UCSD-AML1 (cell line): ENCODE measurements around the gene PARD6G.
"Not testable (repeated sequence)": the region's sequence is repeated elsewhere in the genome, so short reads cannot be mapped to it uniquely, and the experiment has no call there.

Source experiments
- DNase-seq: peaks from one replicate; lab custom pipeline; 2025; ENCODE audit not compliant: unreplicated experiment; lab: John Stamatoyannopoulos, UW

PARD6G gene

DNA sequence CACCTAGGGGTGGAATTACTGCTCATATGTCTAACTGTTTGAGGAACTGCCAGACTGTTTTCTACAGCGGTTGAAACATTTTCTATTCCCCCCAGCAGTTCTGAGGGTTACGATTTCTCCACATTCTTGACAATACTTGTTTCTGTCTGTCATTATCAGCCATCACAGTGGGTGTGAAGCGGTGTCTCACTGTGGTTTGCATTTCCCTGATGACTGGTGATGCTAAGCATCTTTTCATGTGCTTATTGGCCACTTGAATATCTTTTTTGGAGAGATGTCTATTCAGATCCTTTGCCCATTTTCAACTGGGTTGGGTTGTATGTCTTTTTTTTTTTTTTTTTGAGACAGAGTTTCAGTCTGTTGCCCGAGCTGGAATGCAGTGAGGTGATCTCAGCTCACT is 75.3 kb downstream of the PARD6G start:
- no peak for DNase-seq

DNA sequence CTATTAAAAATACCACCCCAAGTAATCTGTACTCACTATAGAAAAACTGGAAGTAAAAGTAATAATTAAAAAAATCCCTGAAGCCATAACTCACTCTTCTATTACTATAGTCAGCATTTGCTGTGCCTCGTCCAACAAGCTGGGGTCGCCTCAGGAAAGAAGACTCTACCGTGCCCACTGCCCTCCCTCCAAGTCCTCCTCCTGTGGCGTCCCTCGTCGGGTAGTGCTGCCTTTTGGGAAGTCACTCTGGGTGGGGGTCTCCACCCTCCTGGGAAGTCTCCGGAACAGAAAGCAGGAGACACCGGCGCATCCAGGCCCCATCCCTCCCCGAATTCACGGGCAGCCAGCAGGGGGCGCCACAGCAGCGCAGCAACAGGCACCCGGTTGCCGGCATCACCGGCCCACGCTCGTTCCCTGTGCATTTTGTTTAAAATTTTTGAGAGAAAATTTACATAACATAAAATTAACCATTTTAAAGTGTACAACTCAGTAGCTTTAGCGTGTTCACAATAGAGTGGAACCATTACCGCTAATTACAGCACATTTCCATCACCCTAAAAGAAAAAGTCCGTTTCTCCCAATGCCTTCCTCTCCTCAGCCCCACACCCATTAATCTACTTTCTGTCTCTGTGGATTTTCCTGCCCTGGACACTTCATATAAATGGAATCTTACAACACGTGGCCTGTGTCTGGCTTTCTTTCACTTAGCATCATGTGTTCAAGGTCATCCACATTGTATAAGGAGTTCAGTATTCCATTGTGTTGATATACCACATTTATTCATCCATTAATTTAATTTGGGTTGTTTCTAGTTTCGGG is 76.1 kb downstream of the PARD6G start:
- peak; percentile 25 for DNase-seq

DNA sequence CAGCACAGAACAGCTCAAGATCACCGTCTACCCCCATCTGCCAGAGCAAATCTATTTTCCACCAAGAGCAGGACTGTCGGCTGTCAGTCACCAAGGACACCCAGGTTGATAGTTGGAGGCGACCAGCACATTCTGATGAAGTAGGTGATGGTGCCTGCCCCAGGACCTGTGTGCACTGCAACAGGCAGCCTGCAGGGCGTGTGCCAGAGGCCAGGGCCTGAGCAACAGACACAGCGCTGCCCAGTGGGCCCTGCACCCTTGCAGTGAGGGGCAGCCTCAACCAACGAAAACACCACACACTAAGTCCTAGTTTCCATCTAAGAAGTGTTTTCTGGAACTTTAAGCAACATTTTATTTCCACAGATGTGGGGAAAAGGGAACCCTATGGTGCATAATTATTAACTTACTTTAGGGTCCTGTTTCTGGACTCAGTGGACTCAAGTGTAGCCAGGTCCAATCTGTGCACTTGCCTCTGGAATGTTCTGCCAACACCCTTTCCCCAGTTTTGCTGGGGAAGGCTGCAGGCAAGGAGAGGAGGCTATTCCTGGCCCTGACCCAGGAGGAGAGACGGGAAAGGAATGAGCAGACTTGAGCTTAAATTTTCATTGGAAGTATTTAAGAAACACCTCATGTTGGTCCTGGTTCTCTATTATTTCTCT is 76.8 kb downstream of the PARD6G start:
- no peak for DNase-seq

DNA sequence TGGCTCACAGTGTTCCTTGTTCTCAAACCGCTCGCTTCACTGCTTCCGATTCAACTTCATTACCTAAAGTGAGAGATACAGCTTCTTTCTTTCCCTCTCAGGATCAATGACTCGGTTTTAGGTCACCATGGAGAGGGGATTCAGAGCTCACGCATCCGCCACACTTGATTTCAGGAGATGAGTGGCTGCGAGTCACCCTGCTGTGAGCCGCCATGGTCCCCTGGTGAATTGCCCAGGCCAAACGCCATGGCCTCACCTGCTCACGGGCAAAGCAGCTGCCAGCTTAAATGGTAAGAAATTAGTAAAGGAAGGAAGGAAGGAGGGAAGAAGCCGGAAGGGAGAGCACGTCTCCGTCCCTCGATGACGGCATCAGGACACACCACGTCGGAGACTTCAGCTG is 77.7 kb downstream of the PARD6G start:
- DNase-seq, result no peak

DNA sequence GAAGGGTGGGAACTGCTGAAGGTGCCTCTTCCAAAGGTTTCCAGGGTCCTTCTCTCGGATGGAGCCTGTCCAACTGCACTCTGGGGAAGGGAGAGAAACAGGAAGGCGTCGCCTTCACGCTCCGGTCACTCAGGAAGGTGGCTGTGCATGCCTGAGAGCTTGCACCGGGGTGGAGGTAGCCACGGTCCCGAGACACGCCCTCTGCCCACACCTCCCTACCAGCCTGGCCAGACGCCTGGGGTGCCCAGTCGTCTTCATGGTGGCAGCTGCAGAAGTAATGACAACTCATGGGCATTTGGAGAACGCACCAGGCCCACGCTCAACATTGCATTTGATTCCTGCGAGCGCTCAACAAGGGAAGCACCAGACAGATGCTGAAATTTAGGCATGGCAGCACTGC is 78.3 kb downstream of the PARD6G start:
- DNase-seq, result no peak

DNA sequence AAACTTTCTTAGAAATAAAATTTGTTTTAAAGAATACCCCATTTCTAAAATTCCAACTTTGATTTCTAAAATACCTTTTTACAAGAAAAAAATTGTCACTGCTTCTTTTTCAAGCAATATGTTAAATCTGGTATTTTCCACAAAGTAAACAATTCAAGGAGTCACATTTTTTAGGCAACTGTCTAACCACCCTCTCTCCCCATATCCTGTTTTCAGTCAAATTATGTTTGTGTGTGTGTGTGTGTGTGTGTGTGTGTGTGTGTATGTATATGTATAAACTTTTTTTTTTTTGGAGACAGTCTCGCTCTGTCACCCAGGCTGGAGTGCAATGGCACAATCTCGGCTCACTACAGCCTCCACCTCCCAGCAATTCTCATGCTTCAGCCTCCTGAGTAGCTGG is 79.0 kb downstream of the PARD6G start:
- DNase-seq, result no peak

DNA sequence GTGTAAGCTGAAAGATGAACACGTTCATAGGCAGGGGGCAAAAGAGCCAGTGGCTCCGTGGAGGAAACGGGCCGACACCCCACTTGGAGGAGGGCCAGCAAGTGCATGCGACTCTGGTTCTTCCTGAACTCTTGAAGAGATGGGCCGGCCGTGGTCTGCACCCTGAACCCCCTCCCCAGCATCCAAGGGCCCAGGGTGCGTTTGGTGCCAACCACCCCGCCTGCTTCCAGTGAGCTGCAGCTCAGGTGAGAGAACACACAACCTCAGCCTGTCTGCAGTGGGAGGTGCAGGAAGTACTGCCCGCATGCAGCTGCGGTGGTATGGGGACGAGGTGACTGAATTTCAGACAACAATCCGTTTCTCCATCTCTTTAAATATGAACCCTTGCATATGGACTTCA is 79.4 kb downstream of the PARD6G start:
- no peak for DNase-seq

DNA sequence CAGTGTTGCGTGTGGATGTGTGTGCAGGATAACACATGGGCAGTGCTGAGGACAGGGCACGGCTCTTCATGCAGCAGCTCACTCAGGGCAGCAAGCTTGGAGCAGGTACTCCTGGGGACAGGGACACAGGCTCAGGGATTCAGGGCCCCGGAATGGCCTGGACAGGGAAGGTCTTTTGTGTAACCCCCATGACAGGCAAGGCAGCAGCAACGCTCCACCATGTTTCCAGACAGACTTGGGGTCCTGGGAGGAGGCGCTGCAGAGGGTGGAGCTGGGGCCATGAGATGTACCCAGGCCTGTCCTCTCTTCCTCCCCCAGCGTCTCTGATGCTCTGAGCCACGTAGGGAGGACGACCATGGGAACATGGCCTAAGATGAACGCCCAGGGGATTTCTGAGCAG is 80.0 kb downstream of the PARD6G start:
- DNase-seq, result no peak

DNA sequence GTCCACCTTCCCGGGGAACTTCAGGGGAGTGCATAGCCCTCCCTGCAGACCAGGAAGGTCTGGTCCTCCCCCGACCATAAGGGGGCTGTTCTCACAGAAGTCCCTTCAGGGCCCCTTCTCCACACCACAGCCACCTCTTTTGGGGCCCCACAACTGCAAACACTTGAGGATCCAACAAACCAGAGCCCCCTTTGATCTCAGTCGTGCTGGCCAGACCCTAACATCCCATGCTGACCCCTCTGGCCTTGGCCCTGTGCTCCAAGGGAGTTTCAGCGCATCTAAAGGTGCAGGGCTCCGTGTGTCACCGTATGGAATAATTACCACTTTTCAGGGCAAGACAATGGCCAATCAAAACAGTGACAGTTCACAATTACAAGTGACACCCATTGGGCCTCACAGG is 80.6 kb downstream of the PARD6G start:
- no peak for DNase-seq

DNA sequence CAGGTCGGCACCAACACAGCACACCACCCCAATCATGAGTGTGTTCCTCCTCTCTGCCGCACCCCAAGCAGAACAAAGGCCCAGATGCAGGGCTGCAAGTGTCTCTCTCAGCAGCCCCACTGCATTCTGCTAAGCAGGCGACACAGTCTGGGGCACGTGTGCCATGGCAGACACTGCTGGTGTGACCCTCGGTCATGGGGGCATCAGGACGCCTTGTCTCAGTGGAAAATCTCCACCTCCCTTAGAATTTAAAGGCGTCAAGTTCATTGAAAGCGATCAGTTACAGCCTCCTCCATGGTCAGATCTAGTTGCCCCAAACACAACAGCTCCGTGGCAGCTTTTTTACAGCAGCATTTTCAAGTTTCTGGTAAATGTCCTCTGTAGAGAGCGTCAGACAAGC is 81.1 kb downstream of the PARD6G start:
- no peak for DNase-seq

DNA sequence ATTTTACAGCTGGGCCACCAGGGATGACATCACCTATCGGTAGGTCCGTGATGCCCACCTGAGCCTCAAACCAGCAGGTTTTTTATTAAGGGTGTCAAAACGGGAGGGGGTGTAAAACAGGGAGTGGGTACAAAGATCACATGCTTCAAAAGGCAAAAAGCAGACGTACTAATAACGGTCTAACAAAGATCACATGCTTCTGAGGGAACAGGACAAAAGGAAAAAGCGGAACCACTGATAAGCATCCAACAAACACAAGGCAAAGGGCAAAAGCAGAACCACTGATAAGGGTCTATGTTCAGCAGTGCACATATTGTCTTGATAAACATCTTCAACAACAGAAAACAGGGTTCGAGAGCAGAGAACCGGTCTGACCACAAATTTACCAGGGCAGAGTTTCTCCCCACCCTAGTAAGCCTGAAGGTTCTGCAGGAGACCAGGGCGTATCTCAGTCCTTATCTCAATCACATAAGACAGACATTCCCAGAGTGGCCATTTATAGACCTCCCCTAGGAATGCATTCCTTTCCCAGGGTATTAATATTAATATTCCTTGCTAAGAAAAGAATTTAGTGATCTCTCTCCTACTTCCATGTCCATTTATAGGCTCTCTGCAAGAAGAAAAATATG is 82.5 kb downstream of the PARD6G start:
- DNase-seq, result not testable (repeated sequence)

DNA sequence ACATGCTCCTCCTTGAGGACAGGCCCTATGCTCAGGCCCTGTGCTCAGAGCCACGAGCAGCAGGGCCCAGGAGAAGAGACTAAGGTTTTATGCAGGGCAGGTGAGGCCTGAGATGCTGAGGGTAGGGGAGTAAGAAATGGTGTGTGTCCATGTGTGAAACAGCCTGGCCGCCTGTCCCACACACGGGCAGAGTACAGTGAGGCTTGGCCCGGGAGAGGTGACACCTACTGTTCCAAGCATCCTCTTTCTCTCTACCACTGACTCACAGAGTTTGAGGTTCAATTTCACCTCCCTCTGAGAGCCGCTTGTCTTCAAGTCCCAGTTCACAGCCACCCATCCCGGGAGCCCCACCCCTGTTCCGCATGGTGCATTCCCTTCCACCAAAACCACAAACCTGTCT is 84.1 kb downstream of the PARD6G start:
- no peak for DNase-seq

DNA sequence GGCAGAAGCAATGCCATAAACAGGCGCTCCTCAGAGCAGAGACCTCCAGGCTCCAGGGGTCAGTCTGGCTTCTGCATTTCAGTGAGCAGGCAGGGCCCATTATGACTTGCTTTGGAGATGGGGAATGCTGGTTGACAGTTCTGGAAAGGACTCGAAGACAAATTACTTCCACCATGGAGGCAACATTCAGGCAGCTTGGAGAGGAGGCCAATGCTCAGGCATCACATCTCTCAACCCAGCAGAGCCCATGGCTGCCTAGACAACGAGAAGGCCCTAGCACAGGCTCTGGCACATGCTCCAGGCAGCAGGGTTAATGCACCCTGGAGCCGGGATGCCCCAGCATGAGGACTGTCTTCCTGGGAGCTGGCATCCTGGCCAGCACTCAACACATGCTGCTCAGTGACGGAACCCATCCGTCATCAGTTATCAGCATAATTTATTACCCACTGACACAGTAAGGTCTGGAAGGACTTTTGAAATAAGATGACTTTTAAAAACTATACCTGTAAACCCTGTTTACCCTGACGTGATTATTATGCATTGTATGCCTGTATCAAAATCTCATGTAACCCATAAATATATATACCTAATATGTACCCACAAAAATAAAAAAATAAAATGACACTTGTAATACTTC is 85.4 kb downstream of the PARD6G start:
- no peak for DNase-seq

DNA sequence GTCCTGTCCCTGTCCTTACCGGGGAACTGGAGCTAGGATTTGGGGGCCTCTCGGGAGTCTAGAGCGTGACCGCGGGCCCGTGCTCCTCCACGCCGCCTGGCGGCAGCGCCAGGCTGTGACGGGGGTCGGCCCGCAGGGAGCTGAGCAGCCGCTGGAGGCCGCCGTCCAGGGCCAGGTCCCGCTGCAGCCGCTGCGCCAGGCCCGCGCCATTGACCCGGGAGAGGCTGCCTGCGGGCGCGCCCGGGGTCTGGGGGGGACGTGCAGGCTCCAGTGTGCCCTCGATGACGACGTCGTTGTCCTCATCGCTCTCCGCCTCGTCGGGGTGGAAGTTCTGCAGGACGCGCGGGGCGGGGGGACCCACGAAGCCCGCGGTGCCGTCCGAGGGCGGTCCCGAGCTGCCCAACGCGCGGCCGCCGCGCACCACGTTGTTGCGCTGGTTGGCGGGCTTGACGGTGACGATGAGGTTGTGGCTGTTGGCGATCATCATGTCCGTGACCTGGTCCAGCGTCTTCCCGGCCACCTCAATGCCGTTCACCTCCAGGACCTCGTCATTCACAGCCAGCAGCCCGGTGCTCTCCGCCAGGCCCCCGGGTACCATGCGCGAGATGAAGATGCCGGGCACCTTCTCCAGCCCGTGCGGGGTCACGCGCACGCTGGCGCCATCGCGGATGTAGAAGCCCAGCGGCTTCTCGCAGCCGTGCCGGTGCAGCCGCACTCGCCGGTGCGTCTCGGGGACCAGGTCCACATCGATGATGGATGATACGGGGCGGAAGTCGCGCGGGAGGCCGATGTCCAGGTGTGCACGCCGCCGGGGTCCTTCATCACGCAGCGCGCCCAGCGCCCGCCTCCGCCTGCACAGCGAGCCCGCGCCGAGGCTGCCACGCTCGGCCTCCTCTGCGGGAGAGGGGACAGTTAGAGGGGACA is 87.3 kb downstream of the PARD6G start:
- DNase-seq, result no peak

DNA sequence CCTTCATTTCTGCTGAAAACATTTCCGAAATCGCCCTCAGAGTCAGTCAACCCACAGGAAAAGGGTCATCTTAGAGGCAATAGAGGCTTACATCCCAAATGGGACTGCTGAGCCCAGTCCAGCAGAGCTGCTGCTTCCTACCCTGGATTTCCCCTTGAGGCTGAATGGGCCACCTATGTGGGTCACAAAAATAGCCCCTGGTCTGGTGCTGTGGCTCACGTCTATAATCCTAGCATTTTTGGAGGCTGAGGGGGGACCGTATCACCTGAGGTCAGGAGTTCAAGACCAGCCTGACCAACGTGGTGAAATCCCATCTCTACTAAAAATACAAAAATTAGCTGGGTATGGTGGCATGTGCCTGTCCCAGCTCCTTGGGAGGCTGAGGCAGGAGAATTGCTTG is 88.9 kb downstream of the PARD6G start:
- DNase-seq, result no peak

DNA sequence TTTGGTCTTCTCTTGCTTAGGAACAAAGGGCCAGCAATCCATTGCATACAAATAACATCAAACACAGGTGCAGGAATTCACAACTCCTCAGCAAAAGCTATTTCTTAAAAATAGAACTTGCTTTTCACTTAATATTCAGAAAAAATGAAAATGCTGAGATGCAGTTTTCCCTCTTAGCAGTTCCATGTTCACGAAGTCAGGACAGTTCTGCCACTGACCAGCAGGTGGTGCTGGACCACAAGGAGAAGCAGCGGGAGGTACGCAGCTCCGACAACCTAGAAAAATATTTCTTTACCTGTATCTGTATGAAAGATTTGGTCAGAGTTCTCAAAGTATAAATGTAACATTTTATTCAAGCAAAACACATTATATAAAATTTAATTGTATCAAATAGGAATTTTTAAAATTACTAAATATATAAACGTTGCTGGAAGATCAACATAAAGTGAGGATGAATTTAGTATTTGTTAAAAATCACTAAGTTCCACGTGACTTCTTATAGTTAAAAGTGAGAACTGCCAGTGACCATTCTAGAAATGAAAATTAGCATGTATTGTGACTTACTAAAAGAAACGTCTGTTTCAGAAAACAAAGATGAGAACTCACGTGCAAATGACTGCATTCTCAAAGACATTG is 89.5 kb downstream of the PARD6G start:
- peak; percentile 49 for DNase-seq

DNA sequence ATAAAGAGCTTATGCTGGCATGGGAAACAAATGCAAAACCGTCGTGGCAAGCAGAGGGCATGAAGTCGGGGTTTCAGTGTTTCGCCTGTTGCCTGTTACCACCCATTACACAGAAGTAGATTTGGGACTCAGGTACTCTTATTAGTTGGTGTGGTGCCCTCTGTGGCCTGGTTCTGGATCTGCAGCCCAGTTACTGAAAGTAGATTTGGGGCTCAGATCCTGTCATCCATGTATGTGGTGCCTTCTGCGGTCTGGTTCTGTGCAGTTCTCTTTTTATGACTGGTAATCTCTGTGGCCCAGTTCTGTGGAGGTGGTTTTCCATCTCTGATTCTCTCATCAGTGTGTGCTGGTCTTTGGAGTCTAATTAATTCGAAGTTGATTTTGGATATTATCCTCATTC is 93.0 kb downstream of the PARD6G start:
- peak; percentile 24 for DNase-seq

DNA sequence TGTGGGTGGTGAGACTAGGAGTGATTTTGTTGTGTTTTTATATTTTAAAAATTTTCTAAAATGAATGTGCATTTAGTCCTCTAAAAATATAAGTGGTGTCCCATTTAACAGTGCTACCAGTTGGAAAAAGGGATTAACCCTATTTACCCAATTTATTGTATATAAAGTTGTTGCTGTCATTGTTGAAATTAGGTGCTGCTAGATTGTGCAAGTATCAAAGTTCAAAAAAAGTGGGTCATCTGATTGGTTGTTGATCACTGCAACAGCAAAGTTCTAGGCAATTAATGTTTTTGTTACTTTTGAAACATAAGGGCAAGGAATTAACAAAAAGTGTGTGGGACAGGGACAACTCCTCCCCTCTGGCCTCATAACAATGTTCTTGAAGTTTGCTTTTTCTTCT is 97.6 kb downstream of the PARD6G start:
- no peak for DNase-seq

DNA sequence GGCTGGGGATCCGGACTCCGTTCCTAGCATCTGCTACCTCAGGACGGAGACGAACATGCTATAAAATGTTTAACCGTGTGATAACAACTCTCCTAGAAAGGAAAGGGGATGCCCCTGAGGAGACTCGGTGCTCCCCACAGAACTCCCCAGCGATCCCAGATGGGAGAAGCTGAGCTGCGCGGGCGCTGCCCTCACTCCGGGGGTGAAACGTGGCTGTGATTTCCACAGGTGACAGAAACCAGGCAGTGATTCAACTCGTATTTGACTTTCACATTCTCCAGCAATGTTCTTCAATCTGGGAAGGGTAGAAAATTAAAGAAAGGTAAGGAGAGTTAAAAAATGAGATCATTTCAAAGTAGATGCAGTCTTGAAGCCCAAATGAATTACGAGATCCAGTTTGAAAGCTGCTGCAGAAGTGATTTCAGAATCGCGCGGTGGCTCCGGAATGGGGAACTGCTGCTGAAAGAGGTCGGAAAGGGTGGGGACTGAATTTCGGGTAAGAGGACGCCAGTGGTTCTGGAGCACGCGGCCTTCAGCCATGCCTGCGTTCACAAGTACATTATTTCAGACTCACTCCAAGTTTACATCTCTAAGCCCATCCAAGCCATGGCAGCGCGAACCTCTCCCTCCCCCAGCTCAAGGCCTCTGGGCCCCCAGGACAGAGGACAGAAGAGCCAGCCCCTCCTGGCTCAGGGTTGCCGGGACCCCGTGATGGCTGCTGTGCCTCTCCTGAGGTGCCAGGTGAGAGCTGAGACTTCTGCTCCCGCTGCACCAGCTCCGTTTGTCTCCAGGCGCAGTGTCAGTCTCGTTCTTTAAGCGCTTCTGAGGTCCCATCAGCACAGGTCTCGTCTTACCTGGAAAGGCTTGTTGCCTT is 98.8 kb downstream of the PARD6G start:
- no peak for DNase-seq
